Measurements from ENCODE around the gene PHC2.

DNA sequence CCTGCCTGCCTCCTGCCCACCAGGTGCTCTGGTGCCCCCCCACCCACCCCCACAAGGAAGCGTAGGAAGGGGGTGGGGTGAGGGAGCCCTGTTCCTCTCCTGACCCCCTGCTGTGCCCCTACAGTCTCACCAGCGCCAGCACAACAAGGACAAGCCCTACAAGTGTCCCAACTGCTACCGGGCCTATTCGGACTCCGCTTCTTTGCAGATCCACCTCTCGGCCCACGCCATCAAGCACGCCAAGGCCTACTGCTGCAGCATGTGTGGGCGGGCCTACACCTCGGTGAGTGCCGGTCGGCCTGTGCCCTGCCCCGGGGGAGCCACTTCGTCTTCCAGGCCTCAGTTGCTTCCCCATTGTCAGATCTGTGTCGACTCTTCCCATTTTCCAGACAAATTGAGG is 135.9 kb downstream of the PHC2 start:
- TF ChIP-seq POLR2A (IDR thresholded peaks at IDR 0.05; ENCODE audit: low read depth, low read length) (no peak), SPI1 (IDR thresholded peaks at IDR 0.05; ENCODE audit: low read depth, low read length) (no peak), TAF1 (IDR thresholded peaks at IDR 0.05; ENCODE audit: low read depth, low read length) (no peak), POLR2AphosphoS5 (IDR thresholded peaks at IDR 0.05; ENCODE audit: low read depth, low read length) (no peak), PAX5 (IDR thresholded peaks at IDR 0.05; ENCODE audit: insufficient read depth, low read length, severe bottlenecking) (no peak)
